ENCODE data around the gene KRTAP10-12. TPM values are rescaled to one million over a fixed set of nuclear protein-coding genes. Genes with fewer than 3 reads are reported as not detected.
"Not testable (repeated sequence)": the region's sequence is repeated elsewhere in the genome, so short reads cannot be mapped to it uniquely, and the experiment has no call there.

The KRTAP10-12 gene
- total and polyA plus RNA-seq, 2 experiments from 2014 or later: not detected

DNA sequence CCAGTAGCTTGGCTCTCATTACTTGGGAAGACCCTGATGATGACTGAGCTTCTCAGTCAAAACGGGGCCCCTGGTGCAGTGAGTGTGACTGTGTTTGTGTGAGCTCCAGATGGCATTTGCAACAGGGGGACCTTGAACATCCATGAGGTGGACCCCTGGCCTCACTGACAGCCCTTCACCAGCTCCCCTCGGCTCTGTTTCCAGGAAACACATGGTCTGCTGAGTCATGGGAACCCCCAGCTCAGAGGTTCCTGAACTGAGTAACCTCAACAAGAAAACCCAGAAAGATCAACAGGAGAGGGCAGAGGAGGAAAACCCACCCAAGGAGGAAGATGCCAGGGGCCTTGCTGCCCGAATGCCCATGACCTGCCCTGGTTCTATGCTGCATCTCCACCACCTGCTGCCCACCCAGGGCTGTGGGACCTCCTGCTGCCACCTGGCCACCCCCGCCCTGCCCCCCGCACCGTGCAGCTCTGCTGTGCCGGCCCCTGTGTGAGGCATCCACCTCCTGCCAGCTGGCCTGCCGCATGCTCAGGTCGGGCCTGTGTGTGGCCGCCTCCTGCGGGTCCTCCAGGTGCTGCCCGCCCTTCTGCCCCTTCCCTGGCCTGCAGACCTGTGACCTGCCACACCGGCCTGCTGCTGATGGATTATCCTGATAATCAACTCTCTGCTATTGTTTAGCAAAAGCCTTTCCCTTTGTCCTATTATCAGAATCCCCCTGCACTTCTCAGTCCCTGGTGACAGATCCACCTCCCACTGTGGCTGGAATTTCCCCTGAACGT, 10.8 kb upstream of the KRTAP10-12 start:
- DNase-seq (ENCODE audit: low read depth in 1 of 2, low spot score in 1 of 2): no peak
- Histone ChIP-seq H3K27me3 (no peaks in the 10 kb centered on the region), H3K4me3 (no peak overlapping the region), H3K27ac (no peak overlapping the region), H3K36me3 (no peaks in the 10 kb centered on the region), H3K4me1 (ENCODE audit: low read depth) (no peaks in the 10 kb centered on the region), H3K9me3 (ENCODE audit: low read depth) (no peaks in the 10 kb centered on the region)
- TF ChIP-seq, protein P1, sequence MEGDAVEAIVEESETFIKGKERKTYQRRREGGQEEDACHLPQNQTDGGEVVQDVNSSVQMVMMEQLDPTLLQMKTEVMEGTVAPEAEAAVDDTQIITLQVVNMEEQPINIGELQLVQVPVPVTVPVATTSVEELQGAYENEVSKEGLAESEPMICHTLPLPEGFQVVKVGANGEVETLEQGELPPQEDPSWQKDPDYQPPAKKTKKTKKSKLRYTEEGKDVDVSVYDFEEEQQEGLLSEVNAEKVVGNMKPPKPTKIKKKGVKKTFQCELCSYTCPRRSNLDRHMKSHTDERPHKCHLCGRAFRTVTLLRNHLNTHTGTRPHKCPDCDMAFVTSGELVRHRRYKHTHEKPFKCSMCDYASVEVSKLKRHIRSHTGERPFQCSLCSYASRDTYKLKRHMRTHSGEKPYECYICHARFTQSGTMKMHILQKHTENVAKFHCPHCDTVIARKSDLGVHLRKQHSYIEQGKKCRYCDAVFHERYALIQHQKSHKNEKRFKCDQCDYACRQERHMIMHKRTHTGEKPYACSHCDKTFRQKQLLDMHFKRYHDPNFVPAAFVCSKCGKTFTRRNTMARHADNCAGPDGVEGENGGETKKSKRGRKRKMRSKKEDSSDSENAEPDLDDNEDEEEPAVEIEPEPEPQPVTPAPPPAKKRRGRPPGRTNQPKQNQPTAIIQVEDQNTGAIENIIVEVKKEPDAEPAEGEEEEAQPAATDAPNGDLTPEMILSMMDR (IDR thresholded peaks at IDR 0.05; ENCODE audit: low read depth, low read length): no peak

DNA sequence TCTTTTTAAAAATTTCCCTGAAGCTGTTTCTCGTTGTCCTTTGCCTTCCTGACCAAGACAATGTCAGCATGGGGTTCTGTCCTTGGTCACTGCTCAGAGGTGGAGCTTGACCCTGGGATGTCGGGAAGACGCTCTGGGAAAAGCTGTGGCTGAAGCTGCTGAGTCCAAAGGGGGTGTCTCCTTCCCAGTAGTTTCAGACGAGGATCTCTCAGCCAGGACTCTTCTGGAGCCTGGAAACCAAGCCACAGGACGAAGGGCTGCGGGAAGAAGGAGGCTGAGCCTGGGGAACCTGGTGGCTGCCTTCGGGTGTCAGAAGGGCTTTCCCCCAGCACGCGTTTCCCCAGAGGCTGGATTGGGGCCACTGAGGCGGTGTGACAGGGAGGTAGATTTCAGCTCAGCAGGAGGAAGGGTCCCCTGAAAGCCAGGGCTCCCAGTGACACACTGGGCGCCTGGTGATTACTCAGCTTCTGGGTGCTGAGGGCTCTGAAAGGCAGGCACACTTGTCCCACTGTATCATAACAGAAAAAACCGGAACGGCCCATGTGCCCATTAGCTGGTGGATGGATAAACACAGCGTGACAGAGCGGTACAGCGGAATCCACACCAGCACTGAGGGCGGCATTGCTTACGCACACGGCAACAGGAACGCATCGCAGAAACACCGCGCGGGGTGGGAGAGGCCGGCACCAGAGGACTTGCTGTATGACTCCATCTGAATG, 10.0 kb upstream of the KRTAP10-12 start:
- no peaks in the 10 kb centered on the region for H3K9me3 ChIP-seq (ENCODE audit: low read depth)
- no peaks in the 10 kb centered on the region for H3K36me3 ChIP-seq
- H3K27ac ChIP-seq: no peak overlapping the region
- no peak overlapping the region for H3K4me3 ChIP-seq
- H3K27me3 ChIP-seq: no peaks in the 10 kb centered on the region
- no peak for DNase-seq (ENCODE audit: low read depth in 1 of 2, low spot score in 1 of 2)
- TF ChIP-seq, protein P1 (IDR thresholded peaks at IDR 0.05; ENCODE audit: low read depth, low read length): no peak
- no peaks in the 10 kb centered on the region for H3K4me1 ChIP-seq (ENCODE audit: low read depth)

DNA sequence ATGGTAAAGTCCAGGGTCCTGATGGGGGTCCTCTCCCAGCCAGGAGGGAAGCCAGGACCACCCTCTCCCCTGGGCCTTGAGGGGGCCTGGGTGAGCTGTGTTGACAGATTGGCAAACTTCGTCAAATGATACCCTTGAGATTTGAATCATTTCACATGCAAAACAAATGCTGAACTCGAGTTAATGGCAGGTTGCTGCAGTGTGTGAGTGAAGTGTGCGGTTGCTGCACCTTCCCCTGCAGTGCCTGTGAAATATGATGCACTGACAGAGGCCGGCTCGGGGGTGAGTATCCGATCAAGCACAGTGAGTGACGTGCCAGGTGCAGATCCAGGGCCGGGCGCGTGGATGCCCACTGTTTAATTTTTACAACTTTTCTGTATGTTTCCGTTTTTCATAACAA, 9.3 kb upstream of the KRTAP10-12 start:
- no peaks in the 10 kb centered on the region for H3K36me3 ChIP-seq
- H3K27me3 ChIP-seq: no peaks in the 10 kb centered on the region
- no peaks in the 10 kb centered on the region for H3K4me1 ChIP-seq (ENCODE audit: low read depth)
- no peak overlapping the region for H3K4me3 ChIP-seq
- H3K27ac ChIP-seq: no peak overlapping the region
- DNase-seq (ENCODE audit: low read depth in 1 of 2, low spot score in 1 of 2): no peak
- H3K9me3 ChIP-seq (ENCODE audit: low read depth): no peaks in the 10 kb centered on the region
- TF ChIP-seq, protein P1 (IDR thresholded peaks at IDR 0.05; ENCODE audit: low read depth, low read length): no peak

DNA sequence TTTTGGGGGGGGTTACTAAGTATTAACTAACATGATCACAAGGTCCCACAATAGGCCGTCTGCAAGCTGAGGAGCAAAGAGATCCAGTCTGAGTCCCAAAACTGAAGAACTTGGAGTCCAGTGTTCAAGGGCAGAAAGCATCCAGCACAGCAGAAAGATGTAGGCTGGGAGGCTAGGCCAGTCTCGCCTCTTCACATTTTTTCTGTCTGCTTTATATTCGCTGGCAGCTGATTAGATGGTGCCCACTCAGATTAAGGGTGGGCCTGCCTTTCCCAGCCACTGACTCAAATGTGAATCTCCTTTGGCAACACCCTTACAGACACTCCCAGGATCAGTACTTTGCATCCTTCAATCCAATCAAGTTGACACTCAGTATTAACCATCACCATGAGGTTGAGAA, 7.2 kb upstream of the KRTAP10-12 start:
- H3K9me3 ChIP-seq (ENCODE audit: low read depth); H3K4me1 ChIP-seq (ENCODE audit: low read depth); H3K36me3 ChIP-seq; DNase-seq (ENCODE audit: low read depth in 1 of 2, low spot score in 1 of 2); H3K27ac ChIP-seq; H3K4me3 ChIP-seq; H3K27me3 ChIP-seq: not testable (repeated sequence)

DNA sequence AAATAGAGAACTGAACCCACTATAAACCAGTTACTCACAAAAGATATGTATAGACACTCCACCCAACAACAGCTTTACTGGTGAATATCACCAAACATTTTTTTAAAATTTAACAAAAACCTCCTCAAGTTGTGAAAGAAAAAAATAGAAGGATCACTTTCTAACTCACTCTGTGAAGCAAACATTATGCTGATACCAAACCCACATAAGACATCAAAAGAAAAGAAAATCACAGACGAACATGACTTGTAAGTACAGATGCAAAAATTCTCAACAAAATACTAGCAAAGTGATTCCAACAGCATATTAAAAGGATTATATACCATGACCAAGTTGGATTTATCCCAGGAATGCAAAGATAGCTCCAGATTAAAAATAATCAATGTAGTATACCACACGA, 5.3 kb upstream of the KRTAP10-12 start:
- TF ChIP-seq, protein P1 (IDR thresholded peaks at IDR 0.05; ENCODE audit: low read depth, low read length): no peak
- Histone ChIP-seq H3K27me3 (no peaks in the 10 kb centered on the region), H3K4me3 (no peak overlapping the region), H3K27ac (no peak overlapping the region), H3K36me3 (no peaks in the 10 kb centered on the region), H3K9me3 (ENCODE audit: low read depth) (no peaks in the 10 kb centered on the region), H3K4me1 (ENCODE audit: low read depth) (no peaks in the 10 kb centered on the region)
- DNase-seq (ENCODE audit: low read depth in 1 of 2, low spot score in 1 of 2): no peak

Measured in cardiac muscle cell (in vitro differentiated cells and primary cell).